ENCODE measurements around the gene MSH3.
A peak's percentile ranks its signal among the peaks of the same experiment; 100 is the strongest.
"Not testable (repeated sequence)": the region's sequence is repeated elsewhere in the genome, so short reads cannot be mapped to it uniquely, and the experiment has no call there.

MSH3 gene

GRCh38 chr5:80711216-80711615 lies 56.8 kb downstream of the MSH3 start:
- no peak for DNase-seq

DNA sequence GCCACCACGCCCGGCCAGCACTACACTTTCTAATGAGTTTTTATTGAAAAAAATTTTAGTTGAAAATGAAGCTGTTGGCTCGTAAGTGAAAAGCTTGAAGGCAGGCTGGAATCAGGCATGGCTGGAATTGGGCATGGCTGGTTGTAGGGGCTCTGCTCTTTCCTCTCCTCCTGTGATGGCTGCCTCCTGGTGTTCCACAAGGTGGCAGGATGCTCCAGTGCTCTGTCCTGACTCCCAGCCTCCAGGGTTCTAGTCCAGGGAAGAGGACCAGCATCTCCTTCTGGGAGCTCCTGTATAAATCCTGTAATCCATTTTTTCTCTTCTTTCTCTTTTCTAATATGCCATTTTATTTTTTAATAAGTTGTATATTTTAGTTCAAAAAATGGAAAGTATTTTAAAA lies 57.5 kb downstream of the MSH3 start:
- DNase-seq, result no peak

DNA sequence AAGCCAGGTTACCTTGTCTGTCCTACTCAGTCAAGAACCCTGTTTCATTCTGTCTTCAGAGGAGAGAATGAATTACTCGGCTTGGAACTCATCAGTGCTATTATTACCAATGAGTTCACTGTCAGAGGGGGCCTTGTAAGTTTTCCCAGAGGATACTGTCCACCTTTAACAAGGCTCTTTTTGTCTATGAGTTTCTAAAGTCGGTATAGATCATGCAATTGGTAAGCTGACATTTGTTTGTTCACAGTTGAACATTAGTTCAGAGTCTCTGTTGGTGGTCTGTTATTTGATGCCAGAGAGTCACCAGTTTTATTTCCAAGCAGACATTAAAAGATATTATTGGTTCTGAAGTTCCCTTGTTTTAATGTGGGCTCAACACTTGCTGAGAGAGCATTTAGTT lies 58.5 kb downstream of the MSH3 start:
- no peak for DNase-seq

DNA sequence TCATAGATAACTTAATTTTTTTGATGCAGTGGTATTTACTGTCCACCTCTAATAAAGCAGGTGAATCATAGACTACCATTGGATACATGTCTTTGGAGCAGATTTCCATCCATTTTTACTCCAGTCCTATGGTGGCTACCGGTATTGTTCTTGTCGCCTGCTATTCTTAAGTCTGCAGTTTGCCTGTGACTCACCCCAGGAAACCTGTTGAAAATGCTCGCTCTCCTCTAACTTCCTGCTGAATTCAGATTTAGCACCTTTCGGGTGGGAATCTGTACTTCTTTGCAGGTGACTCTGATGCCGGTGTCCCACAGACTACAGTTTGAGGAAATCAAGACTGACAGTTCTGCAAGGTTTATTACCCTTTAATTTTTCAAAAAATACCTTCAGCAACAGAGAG lies 59.2 kb downstream of the MSH3 start:
- DNase-seq, result no peak

DNA sequence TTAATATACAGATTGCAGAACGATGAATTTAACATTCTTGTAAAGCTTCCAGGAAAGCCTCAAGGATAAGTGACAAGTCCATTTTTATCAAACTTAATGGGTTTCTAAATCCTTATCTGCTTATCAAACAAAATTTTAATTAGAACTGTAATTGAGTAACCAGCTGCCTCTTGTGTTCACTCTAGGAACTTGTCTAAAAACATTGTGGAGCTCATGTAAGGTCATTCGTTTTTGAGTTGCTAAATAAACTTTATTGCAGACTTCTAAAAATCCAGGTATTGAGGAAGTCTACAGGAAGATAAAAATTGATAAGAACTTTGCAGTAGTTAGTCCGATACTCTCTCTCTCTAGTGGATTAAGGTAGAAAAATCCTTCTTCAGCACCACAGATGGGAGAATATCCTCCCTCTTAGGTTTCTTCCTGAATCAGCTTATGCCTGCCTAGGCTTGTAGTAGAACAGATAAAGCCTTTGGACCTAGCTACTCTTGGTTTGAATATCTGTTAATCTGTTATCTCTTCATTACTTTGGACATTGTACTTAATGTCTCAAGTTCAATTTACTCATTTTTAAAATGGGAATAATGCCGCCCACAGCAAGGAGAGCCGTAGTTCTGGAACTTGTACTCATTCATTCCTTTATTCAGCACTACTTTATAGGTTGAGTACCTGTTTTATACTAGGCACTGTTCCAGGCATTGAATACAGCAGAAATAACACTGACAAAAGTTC lies 60.3 kb downstream of the MSH3 start:
- DNase-seq, result no peak

DNA sequence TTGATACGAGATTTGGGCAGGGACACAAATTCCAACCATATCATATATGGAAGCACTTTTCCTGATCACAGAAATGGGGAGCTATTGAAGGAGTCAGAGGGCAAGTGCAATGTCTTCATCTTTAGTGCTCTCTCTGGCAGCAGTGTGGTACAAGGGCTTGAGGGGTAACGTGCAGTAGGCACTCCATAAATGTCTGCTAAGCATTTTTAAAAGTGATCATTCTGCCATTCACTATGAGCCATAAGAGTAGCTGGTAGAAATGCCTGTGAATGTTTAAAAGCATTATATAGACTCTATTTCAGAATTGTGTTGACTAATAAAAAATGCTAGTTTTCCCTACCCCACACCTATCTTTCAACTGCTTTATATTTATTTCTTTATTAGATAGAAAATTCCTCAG lies 61.4 kb downstream of the MSH3 start:
- DNase-seq, result no peak

GRCh38 chr5:80720181-80720580 lies 65.7 kb downstream of the MSH3 start:
- no peak for DNase-seq

GRCh38 chr5:80722916-80723315 lies 68.5 kb downstream of the MSH3 start:
- DNase-seq, result no peak

- no peak for DNase-seq
Measured at GRCh38 chr5:80725446-80725845, 71.0 kb downstream of the MSH3 start.

DNA sequence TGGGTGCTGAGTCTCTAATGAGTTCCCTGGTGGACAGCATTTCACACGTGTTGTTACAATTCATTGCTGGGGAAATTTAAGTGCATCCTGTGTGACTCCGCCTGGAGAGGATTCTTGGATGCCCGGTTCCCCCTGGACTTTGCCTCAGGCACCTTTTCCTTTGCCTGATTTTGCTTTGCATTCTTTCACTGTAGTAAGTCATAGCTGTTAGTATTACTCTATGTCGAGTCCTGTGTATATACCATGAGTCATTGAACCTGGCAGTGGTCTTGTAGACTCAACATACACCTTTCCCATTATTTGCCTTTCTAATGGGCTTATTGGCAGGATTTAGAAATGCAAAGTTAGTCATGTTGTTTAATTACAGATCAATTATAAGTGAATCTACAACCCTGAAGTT lies 82.3 kb downstream of the MSH3 start:
- DNase-seq, result no peak

- DNase-seq, result no peak
Measured at GRCh38 chr5:80738466-80738865, 84.0 kb downstream of the MSH3 start.

- DNase-seq, result no peak
Measured at GRCh38 chr5:80739057-80739456, 84.6 kb downstream of the MSH3 start.

DNA sequence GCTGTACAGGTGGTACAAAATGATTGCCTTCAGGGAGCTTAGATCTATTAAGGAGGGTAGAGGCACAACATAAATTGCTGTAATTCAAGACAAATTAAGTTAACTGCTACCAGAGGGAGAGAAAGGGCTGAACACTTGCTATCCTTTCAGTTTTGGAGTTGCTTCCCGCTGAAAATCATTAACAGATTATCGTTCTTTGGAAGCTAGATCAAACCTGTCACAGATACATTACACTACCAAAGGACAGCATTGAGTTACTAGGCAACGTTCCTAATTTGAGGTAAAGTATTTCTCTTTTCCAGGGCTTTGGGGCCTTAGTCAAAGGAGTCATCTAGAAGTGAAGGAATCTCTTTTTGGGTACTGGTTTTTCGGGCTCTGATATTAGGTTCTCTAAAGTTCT lies 85.0 kb downstream of the MSH3 start:
- no peak for DNase-seq

GRCh38 chr5:80739898-80740297 lies 85.4 kb downstream of the MSH3 start:
- DNase-seq, result no peak

- DNase-seq, result not testable (repeated sequence)
Measured at GRCh38 chr5:80740488-80740887, 86.0 kb downstream of the MSH3 start.

DNA sequence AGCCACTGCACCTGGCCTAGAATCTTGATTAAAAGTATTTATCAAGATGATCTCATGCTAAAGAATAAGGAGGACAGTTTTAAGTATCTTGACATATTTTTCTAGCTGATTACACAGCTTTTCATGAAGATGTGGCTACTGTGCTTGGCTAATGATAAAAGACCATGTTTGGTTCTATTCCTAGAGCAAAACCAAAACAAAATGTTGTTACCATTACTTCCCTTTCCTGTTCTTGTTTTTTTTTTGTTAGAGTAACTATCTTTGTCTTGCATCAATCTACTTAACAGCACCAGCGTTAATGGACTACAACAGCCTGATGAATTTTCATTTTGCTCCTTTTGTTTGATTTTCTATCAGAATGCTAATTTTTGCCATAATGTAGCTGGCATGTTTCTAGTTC lies 86.5 kb downstream of the MSH3 start:
- DNase-seq, result no peak

- DNase-seq, result no peak
Measured at GRCh38 chr5:80744149-80744548, 89.7 kb downstream of the MSH3 start.

DNA sequence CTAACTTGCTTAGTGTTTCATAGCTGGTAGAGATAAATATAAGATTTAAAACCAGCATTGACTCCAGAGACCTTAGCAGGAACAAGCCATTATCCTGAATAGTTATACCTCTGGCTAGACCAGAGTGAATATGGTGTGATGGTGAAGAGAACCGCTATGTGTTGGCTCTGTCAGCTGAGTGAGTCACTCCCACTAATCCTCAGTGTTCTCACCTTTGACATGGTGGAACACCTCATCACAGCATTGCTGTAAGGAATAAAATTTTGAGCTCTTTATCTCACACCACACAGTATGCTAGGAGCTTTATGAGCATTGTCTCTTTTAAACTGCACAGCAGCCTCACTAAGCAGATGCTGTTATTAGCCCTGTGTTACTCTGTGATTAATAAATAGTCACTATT lies 91.0 kb downstream of the MSH3 start:
- DNase-seq, result no peak

- no peak for DNase-seq
Measured at GRCh38 chr5:80747922-80748321, 93.5 kb downstream of the MSH3 start.

DNA sequence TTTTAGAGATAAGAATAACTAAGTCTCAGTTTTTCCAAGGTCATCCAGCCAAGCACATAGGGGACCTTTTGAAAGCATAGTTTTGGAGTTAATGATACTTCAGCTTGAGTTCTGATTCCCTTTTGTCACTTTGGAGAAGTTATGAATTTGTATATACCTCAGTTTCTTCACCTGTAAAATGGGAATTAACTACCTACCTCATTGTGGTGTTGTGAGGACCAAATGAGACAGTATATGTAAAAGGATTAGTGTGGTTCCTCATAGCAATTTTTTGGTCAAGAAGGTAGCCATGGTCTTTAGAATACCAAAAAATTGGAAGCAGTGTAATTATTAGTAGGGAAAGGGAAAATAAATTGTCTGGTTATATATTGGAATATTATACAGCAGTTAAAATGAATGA lies 98.0 kb downstream of the MSH3 start:
- DNase-seq, result no peak

- DNase-seq, result no peak
Measured at GRCh38 chr5:80753712-80754111, 99.3 kb downstream of the MSH3 start.

- DNase-seq, result peak in 1 of 5 donors; percentile 30
Measured at GRCh38 chr5:80754900-80755299, 100.4 kb downstream of the MSH3 start.

DNA sequence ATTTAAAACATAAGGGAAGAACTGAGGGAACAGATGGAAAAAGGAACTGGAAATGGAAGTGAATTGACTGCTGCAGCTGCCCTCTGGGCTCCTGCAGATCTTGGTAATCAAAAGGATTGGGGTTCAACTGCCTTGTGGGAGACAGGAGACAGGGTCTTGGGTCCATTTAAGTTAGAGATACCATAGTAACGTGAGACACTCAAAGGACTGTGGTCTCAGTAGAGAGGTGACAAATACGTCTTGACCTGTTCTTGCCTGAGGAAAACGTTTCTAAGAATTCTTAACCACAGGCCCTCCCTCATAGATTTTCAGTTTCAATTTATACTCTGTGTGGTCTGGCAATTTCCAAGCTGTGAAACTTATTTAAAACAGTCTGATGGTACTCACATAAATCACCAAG lies 101.2 kb downstream of the MSH3 start:
- DNase-seq, result peak in 1 of 5 donors; percentile 91

DNA sequence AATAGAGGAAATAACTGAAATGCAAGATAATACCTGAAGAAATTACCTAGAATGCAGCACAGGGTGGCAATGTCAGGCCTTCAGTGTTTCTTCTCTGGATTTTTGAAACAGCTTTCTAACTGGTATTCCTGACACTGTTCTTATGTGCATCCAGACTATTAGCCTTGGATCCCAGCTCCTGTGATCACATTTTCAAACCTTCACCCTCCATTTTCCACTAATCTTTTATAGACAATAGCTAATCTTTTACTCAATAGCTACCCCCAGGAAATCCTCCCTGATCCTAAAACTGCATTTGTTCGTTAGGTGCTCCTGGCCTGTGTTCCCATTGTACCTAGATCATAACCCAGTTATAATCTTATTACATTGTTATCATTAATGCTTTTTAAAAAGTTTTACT lies 101.8 kb downstream of the MSH3 start:
- DNase-seq, result no peak

- peak in 1 of 5 donors; percentile 70 for DNase-seq
Measured at GRCh38 chr5:80757290-80757689, 102.8 kb downstream of the MSH3 start.

Measured in T-helper 1 cell (primary cell).